WTC11 (cell line): ENCODE results near the gene BORCS6.

Experiments
- ATF6 ChIP-seq: sonication (generic); formaldehyde crosslinking; IDR thresholded peaks from 2 replicates; pipeline ENCODE4 v1.8.1; 2023; ENCODE audit warnings: mild to moderate bottlenecking, missing genetic modification reagents
- CTCF ChIP-seq: fragments of 200-600 bp; IDR thresholded peaks from 2 replicates; pipeline ENCODE4 v1.8.0; 2022; ENCODE audit warnings: antibody characterized with exemption
- JUN ChIP-seq: sonication (generic); formaldehyde crosslinking; IDR thresholded peaks from 2 replicates; pipeline ENCODE4 v1.8.0; 2023; ENCODE audit warnings: mild to moderate bottlenecking, missing genetic modification reagents
- PREB ChIP-seq: sonication (generic); formaldehyde crosslinking; IDR thresholded peaks from 2 replicates; pipeline ENCODE4 v1.8.1; 2022; ENCODE audit warnings: mild to moderate bottlenecking, missing genetic modification reagents, moderate library complexity, borderline replicate concordance
- USF2 ChIP-seq: sonication (generic); formaldehyde crosslinking; IDR thresholded peaks from 2 replicates; pipeline ENCODE4 v1.8.1; 2023; ENCODE audit warnings: mild to moderate bottlenecking, missing genetic modification reagents, moderate library complexity
- ZNF138 ChIP-seq: sonication (generic); formaldehyde crosslinking; conservative IDR thresholded peaks from 2 replicates; pipeline ENCODE4 v1.8.1; 2022; ENCODE audit warnings: mild to moderate bottlenecking, moderate library complexity, missing genetic modification reagents
- ZNF423 ChIP-seq: fragments of 250-450 bp; sonication (Bioruptor Pico); IDR thresholded peaks from 2 replicates; pipeline ENCODE4 v2.1.2; 2022; ENCODE audit warnings: mild to moderate bottlenecking, moderate library complexity

GRCh38 chr17:8141045-8141444, 48.9 kb downstream of the BORCS6 start:
- TF ChIP-seq CTCF (no peak), JUN (CRISPR knock-in tag) (no peak), ZNF138 (no peak), PREB (CRISPR knock-in tag) (no peak), ZNF423 (CRISPR knock-in tag) (no peak), ATF6 (CRISPR knock-in tag) (no peak), USF2 (CRISPR knock-in tag) (no peak)
